ENCODE results near the gene CCDC17. TPM values are rescaled to one million over a fixed set of nuclear protein-coding genes. Genes with fewer than 3 reads are reported as not detected.

CCDC17 gene
- total and polyA plus RNA-seq, 11 donors: 0.20 to 2.0 (median 0.93) TPM

DNA sequence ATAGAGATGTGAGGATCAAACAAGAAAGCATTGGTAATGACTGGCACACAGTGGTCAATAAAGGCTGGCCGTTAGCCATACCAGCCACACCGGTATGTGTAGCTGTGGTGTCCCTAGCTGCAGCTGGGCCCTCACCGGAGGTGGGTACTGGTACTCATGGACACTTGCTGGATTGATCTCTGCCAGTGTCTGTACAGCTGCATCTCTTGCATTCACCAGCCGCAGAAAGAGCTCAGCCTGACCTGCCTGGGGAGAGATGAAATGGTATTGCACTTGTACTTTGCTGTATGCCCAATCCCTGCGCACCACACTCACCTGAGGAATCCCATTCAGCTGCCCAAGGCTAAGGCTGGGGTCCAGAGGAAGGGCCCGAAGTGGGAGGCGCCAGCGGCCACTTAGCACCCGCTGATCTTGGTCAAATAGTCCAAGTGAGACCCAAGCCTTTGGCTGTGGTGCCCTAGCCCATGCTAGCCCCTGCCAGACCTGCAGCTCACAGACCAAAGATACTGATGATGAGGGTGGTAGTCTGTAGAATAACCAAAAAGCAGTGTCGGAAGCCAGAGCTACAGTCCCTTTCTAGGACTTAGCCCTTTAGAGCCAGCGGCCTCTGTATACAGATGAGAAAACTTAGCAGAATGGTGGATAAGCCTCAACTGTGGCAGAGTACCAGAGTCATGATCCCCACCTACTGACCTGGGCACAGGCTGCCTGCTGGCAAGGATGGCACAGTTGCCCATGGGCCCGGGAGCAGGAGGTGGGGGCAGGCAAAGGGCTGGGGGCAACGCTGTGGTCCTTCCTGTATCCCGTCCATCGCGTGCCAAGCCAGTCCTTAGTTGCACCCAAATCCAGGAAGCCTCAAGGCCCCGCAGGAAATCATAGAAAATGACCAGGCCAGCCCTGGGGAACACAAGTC is 3.0 kb downstream of the CCDC17 start:
- TF ChIP-seq, protein P1, sequence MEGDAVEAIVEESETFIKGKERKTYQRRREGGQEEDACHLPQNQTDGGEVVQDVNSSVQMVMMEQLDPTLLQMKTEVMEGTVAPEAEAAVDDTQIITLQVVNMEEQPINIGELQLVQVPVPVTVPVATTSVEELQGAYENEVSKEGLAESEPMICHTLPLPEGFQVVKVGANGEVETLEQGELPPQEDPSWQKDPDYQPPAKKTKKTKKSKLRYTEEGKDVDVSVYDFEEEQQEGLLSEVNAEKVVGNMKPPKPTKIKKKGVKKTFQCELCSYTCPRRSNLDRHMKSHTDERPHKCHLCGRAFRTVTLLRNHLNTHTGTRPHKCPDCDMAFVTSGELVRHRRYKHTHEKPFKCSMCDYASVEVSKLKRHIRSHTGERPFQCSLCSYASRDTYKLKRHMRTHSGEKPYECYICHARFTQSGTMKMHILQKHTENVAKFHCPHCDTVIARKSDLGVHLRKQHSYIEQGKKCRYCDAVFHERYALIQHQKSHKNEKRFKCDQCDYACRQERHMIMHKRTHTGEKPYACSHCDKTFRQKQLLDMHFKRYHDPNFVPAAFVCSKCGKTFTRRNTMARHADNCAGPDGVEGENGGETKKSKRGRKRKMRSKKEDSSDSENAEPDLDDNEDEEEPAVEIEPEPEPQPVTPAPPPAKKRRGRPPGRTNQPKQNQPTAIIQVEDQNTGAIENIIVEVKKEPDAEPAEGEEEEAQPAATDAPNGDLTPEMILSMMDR (IDR thresholded peaks at IDR 0.05): no peak
- no peak for TF ChIP-seq POLR2A (IDR thresholded peaks at IDR 0.05)
- no peaks in the 10 kb centered on the region for H3K27me3 ChIP-seq
- no peak overlapping the region for H3K4me3 ChIP-seq
- H3K36me3 ChIP-seq: peaks cover 0 to 79% (median 45%) of the 10 kb centered on the region in 9 donors
- peak in 2 of 4 donors; percentile 18 to 35 for ATAC-seq
- peak overlapping the region; percentile 11 to 76 (median 57) for H3K27ac ChIP-seq
- no peaks in the 10 kb centered on the region for H3K9me3 ChIP-seq
- no peak for DNase-seq
- peaks cover 0 to 42% (median 16%) of the 10 kb centered on the region in 12 donors for H3K4me1 ChIP-seq
- intact Hi-C loops (cut with DNase I): no loop called here
- WGBS, 4 donors: 84 to 87% (median 85%) methylated on average over 15 to 17 of the region's 17 CpGs

DNA sequence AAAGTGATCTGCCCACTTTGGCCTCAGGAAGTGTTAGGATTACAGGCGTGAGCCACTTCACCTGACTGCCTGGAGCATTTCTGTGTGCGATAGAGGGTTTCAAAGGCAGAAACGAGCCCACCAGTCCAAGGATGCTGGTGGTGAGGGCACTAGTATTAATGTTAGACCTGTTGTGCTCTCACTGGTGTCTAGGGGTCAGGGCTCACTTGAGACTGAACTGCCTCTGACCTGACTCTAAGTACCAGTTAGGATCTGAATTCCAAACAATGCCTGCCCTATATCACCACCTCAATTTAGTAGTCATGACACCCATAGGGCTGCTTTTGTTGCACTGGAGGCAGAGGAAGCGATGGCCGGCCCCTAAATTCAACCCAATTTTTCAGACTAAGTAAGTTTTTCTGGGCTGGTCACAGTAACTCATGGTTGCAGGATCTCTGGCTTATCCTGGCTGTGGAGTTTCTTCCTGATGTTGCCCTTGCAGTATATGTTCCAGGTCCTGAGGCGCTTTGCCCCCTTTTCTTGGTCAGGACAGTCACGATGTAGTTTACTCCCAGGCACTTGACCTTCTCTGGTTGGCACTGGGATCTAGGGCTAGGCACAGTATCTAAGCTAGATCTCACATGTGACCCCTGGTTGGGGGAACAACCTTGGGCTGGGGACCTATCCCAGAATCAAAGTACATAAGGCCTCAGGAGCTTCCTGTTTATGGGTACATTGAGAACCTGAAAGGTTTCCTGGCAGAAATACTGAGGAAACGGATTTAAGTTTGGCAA is 4.5 kb downstream of the CCDC17 start:
- TF ChIP-seq POLR2A (IDR thresholded peaks at IDR 0.05): no peak
- TF ChIP-seq, protein P1 (IDR thresholded peaks at IDR 0.05): no peak
- H3K36me3 ChIP-seq: peaks cover 0 to 85% (median 55%) of the 10 kb centered on the region in 9 donors
- no peaks in the 10 kb centered on the region for H3K27me3 ChIP-seq
- intact Hi-C loops (cut with DNase I): no loop called here
- ATAC-seq (no peak), DNase-seq (no peak)
- peak overlapping the region in 8 of 12 donors; percentile 15 to 59 (median 44) for H3K27ac ChIP-seq
- H3K9me3 ChIP-seq: no peaks in the 10 kb centered on the region
- H3K4me1 ChIP-seq: peaks cover 0 to 42% (median 16%) of the 10 kb centered on the region in 12 donors
- 64 to 68% (median 65%) methylated on average over 7 to 8 of the region's 8 CpGs for WGBS, 4 donors
- no peak overlapping the region for H3K4me3 ChIP-seq

DNA sequence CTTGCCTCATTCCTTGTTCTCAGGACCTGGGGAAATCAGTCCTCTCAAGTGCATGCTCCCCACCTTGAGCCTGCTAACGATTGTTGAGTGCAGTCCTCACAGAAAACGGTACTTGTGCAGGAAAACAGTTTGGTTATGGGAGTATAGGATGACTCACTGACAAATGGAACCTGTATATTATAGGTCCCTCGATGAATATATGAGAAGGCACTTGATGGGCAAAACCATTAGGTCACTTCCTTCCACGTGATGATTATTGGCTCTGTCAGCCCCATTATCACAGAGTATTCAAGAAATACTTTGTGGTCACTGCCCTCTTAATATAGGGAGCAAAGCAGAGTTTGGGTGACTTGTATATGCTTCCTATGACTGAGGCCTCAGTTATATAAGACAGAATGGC is 6.2 kb downstream of the CCDC17 start:
- Histone ChIP-seq H3K4me3 (no peak overlapping the region), H3K9me3 (no peaks in the 10 kb centered on the region), H3K4me1 (peaks cover 0 to 39% (median 14%) of the 10 kb centered on the region in 12 donors), H3K36me3 (peaks cover 0 to 89% (median 67%) of the 10 kb centered on the region in 9 donors), H3K27me3 (no peaks in the 10 kb centered on the region), H3K27ac (no peak overlapping the region)
- no peak for TF ChIP-seq POLR2A (IDR thresholded peaks at IDR 0.05)
- TF ChIP-seq, protein P1 (IDR thresholded peaks at IDR 0.05): no peak
- ATAC-seq (no peak), DNase-seq (no peak)
- intact Hi-C loops (cut with DNase I): no loop called here
- 51 to 68% (median 60%) methylated on average over 4 of the region's 4 CpGs for WGBS, 4 donors

DNA sequence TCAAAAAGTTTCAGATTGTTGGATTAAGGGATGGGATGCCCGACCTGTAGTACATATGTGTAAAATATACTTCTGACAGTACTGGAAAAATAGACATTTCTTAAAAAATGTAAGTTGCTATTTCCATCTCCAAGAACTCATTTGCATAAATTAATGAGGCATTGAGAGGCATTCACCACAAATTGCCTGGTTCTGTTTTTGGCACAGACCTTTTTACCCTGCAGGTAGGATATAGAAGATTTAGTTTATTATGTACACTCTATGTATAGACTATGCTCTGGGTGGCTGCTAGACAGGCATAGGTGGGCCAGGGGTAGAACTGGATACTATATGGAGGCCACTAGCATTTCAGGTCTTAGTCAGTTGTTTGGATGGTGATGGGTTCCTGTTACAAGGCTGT is 8.0 kb downstream of the CCDC17 start:
- Histone ChIP-seq H3K27me3 (no peaks in the 10 kb centered on the region), H3K4me1 (peaks cover 0 to 22% (median 3%) of the 10 kb centered on the region in 12 donors), H3K27ac (no peak overlapping the region), H3K9me3 (no peaks in the 10 kb centered on the region), H3K4me3 (no peak overlapping the region), H3K36me3 (peaks cover 0 to 96% (median 74%) of the 10 kb centered on the region in 9 donors)
- ATAC-seq (no peak), DNase-seq (no peak)
- TF ChIP-seq, protein P1 (IDR thresholded peaks at IDR 0.05): no peak
- no peak for TF ChIP-seq POLR2A (IDR thresholded peaks at IDR 0.05)
- intact Hi-C loops (cut with DNase I): no loop called here
- 88 to 96% (median 93%) methylated on average over 1 of the region's 1 CpG for WGBS, 4 donors

All from heart left ventricle (tissue), 16 donors.